HG03066 (cell line): ENCODE results near the gene WWOX.

Source experiments
- ATAC-seq: cut with Tn5 transposase; IDR thresholded peaks from one replicate; pipeline ENCODE4 v1.9.1; 2021; ENCODE audit warnings: low read depth; ENCODE audit not compliant: unreplicated experiment

The WWOX gene

GRCh38 chr16:78763821-78764440 is 664.5 kb downstream of the WWOX start:
- ATAC-seq, result no peak

GRCh38 chr16:78764478-78764877 is 665.0 kb downstream of the WWOX start:
- ATAC-seq, result no peak

- ATAC-seq, result no peak
Measured at GRCh38 chr16:78768226-78768625, 668.8 kb downstream of the WWOX start.

- ATAC-seq, result peak; percentile 71
Measured at GRCh38 chr16:78768718-78769117, 669.3 kb downstream of the WWOX start.

- ATAC-seq, result no peak
Measured at GRCh38 chr16:78770353-78771091, 671.1 kb downstream of the WWOX start.

DNA sequence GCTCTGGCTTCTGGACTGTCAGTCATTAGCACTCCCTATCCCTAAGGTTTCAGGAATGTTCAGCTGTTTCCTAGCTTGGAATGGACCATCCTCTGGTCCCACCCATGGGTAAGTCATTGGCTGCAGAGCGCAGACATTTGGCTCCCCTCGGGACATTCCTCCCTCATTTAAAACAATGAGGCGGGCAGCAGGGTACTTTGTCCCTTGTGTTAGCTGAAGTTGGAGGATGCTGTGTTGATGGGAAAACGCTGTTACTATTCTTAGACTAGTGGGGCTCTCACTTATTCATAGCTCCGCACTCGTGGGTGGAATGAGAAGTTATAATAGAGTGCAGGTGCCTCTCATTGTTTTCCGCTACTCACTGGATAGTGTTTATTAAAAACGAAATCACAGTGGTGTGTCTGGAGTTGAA is 673.8 kb downstream of the WWOX start:
- no peak for ATAC-seq

DNA sequence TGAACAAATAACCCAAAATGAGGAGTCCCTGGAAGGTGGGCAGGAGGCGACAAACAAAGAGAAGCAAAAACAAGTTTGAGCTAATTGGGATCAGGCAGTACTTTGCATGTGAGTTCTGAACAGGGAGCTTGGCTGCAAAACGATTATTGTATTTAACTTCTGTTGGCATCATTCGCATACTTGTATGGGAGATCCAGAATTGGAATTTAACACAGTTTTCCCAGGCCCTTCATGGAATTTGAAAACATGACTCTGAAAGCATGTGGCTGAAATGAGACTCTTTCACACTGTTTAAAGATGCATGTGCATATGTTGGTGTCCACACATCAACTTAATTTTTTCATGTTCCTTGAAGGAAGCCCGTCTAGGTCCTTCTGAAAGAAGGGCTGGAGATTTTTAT is 674.3 kb downstream of the WWOX start:
- no peak for ATAC-seq

GRCh38 chr16:78775161-78775561 is 675.7 kb downstream of the WWOX start:
- ATAC-seq, result no peak

DNA sequence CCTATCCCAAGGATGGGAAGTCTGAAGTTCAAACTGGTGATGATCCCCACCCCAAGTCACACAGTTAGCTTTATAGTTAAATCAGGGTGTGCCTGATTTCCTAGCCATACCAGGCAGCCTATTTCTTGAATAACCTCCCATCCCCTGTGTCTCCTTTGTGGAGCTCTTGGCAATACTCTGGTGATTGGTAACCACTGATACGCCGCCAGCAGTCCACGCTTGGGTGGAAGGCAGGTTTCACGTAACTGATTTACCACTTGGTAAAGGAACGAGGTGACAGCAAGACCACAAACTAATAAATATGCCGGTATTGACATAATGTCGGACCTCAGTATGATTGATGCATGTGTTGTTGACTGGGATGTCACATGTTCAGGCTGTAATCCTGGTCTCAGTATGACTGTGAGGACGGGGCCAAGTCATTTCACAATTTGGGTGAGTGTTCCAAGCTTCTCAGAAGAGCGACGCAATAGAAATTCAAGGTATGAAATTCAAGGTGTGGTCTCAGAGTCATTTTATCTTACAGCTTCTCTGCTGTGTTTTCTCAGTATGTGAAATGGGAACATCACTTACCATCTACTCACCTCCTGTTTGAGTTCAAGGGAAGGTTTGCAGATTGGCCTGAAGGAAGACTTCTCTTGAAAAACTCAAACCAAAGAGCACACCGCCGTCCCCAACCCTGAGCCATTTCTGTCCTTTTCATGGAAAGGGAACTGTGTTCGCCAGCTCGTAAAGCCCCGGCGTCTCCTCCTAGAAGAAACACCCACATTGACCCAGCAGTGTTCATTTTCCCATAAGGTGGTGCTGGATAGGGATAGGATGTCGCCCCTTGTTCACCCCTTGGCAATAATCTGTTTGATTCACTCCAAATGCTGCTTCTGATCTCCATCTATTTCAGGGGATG is 678.9 kb downstream of the WWOX start:
- ATAC-seq, result no peak

GRCh38 chr16:78780808-78781207 is 681.4 kb downstream of the WWOX start:
- ATAC-seq, result no peak

DNA sequence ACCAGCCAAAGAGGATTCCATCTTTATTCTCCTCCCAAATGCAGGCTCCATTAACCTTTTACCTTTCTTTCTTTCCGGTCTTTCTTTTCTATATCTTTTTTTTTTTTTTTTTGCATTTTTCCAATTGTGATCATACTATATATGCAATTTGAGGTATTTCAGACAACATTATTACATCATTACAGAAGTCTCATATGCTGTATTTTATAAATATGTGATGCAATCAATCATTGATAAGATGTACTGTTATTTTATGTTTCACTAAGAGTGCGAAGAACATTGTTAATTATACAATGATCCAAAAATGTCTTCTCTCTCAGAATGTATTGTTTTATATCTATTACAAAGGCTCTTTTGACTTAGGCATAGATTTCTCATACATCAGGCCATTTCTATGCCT is 683.1 kb downstream of the WWOX start:
- ATAC-seq, result no peak

DNA sequence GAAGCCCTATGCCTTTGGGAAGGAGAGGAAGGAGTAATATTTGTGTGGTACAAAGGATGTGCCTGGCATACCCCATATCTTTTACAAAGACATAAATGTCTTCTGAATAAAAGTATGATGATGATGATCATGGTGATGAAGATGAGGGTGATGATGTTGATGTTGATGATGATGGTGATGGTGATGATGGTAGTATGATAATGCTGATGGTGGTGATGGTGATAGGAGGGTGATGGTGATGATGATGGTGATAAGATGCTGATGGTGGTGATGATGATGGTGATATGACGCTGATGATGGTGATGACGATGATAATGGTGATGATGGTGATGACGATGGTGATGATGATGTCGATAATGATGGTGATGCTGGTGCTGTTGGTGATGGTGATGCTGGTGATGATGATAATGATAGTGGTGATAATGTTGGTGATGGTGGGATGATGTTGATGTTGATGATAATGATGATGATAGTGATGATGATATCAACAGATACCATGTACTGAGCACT is 684.2 kb downstream of the WWOX start:
- no peak for ATAC-seq

DNA sequence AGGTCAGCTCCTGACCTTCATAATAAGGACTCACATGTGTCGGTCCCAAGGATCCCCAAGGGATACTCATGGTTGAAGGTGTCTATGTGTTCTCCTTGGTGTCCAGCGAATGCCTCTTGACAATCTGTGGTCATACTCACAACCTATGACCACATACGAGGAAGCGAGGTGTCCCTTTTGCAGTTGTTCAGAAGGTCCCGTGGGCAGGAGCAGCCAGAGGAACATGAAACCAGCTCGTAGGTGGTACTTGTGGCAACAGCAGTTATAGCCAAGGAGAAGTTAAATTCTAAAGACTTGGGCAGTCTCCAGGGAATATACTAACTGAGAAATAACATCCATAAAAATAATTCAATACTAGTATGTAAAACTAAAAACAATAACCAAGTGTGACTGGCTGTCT is 685.3 kb downstream of the WWOX start:
- ATAC-seq, result no peak

DNA sequence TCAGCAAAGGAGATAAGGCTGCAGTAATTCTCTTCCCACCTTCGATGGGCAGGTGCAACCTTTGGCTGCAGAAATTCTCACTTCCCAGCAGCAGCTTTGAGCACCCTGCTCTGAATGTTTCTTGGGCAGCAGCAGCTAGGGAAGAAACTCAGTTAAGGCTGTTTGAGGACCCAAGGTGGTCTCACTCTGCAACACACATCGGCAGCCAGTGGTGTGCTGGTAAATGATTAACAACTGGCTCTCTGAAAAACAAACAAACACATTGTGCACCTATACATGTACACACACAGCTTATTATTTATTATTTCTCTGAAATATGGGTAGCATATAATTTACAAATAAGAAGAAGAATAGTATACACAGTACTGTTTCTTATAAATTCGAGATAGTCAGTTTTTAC is 685.8 kb downstream of the WWOX start:
- no peak for ATAC-seq

GRCh38 chr16:78786635-78787034 is 687.2 kb downstream of the WWOX start:
- ATAC-seq, result no peak

- ATAC-seq, result no peak
Measured at GRCh38 chr16:78788276-78788675, 688.8 kb downstream of the WWOX start.

GRCh38 chr16:78788696-78789095 is 689.2 kb downstream of the WWOX start:
- ATAC-seq, result no peak

DNA sequence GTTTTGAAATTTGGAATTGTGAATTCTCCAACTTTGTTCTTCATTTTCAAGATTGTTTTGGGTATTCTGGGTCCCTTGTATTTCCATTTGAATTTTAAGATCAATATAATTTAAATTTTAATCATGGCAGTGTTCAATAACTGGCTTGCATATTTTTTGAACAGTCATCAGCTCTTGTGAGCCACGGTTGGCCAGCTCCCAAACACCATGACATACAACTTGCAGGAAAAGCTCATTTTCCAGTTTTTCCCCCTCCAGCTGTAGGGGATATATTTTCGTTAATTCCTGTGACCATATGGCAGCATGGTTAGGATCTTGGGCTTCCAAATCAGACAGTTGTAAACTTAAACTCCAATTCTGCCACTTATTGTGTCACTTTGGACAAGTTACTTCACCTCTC is 690.1 kb downstream of the WWOX start:
- ATAC-seq, result no peak

DNA sequence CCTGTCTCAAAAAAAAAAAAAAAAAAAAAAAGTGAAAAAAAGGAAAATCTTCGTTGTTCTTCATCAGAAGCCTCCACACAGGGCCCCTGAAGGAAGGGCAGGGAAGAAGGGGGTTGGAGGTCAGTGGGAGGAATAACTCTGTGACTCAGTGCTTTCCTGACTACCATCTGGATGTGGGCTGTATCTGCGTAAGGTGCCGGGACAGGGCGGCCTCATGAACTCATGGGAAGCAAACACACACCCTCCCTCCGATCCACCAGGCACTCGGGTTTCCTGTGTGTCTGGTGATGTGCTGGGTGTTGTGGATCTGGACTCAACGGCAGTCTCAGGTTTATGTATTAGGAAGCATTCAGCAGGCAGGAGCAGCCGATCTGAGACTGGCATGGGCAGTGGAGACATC is 691.6 kb downstream of the WWOX start:
- no peak for ATAC-seq

GRCh38 chr16:78791926-78792325 is 692.5 kb downstream of the WWOX start:
- ATAC-seq, result no peak

GRCh38 chr16:78792952-78793351 is 693.5 kb downstream of the WWOX start:
- ATAC-seq, result no peak
